ENCODE results near the gene RDH5.

The RDH5 gene

DNA sequence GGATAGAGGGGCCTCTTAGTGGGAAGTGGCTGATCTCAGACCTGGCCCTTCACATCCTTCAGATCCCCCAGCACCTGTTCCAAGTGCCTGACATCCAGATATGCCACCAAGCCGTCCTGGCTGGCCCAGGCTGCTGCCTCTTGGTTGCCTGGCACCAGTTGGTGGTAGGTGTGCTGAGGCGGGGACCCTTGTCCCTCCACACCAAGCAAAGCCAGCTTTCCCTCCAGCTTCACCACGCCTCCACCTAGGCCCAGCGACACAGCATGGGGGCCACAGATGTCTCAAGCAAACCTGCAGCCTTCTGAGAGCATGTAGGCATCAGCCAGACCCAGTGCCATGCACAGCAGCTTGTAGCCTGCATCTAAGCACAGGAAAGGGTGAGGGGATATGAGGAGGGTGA is 12.1 kb downstream of the RDH5 start:
- H3K27ac ChIP-seq, result no peak overlapping the region
- TF ChIP-seq, protein P1, sequence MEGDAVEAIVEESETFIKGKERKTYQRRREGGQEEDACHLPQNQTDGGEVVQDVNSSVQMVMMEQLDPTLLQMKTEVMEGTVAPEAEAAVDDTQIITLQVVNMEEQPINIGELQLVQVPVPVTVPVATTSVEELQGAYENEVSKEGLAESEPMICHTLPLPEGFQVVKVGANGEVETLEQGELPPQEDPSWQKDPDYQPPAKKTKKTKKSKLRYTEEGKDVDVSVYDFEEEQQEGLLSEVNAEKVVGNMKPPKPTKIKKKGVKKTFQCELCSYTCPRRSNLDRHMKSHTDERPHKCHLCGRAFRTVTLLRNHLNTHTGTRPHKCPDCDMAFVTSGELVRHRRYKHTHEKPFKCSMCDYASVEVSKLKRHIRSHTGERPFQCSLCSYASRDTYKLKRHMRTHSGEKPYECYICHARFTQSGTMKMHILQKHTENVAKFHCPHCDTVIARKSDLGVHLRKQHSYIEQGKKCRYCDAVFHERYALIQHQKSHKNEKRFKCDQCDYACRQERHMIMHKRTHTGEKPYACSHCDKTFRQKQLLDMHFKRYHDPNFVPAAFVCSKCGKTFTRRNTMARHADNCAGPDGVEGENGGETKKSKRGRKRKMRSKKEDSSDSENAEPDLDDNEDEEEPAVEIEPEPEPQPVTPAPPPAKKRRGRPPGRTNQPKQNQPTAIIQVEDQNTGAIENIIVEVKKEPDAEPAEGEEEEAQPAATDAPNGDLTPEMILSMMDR (conservative IDR thresholded peaks at IDR 0.05), result no peak

GRCh38 chr12:55733021-55733555 is 12.9 kb downstream of the RDH5 start:
- H3K27ac ChIP-seq, result no peak overlapping the region
- TF ChIP-seq, protein P1 (conservative IDR thresholded peaks at IDR 0.05), result no peak

- H3K27ac ChIP-seq, result no peak overlapping the region
- TF ChIP-seq, protein P1 (conservative IDR thresholded peaks at IDR 0.05), result no peak
These were observed 13.7 kb downstream of the RDH5 start for GRCh38 chr12:55733858-55734257.

DNA sequence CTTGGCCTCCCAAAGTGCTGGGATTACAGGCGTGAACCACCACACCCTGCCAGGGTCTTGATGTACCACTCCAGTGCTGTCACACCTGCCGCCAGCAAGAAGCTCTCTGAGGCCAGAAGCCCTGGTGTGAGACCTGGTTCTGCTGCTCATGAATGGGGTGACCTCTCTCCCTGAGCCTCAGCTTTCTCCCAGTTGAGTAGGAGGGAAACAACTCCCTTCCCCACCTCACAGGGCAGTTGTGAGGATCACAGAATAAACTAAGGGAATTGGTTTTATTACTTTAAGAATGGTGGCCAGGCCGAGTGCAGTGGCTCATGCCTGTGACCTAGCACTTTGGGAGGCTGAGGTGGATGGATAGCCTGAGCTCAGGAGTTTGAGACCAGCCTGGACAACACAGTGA is 14.4 kb downstream of the RDH5 start:
- no peak overlapping the region for H3K27ac ChIP-seq
- TF ChIP-seq, protein P1 (conservative IDR thresholded peaks at IDR 0.05), result no peak

- H3K27ac ChIP-seq, result no peak overlapping the region
- TF ChIP-seq, protein P1 (conservative IDR thresholded peaks at IDR 0.05), result no peak
These were observed 15.9 kb downstream of the RDH5 start for GRCh38 chr12:55736076-55736475.

DNA sequence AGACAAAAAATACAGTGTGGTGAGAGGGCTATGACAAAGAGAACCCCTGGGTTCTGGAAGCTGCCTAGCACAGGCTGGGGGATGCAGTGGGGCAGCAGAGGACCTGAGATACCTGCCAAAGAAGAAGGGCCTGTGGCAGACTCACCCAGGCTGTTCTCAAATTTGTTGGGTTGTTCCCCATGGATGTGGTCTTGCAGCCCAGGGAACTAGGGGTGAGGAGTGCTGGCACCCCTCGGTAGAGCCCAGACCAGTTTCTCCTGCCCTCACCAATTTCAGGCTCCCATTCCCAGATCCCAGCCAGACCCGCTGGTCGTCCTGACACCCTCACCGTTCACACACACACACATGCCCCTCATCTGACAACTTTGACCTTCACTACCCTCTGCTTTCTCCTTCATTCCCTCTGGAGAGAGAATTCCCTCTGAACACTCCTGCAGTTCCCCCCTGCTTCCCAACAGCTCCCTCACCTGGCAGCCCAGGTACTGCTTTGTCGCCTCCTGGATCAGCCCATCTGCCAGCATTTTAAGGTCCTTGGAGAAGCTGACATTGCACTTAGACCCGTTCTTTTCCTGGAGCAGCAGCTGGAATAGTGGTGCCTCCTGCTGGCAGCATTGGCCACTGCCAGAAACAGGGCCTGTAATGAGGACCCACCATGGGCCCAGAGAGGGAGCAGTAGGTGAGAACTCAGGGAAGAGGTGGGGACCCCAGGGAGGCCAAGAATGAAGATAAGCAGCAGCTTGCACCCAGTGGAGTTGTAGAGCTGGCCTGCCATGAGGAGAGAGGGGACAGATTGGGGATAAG is 16.8 kb downstream of the RDH5 start:
- H3K27ac ChIP-seq, result no peak overlapping the region; the same call in 1 of the 2 replicates

GRCh38 chr12:55737581-55738122 is 17.5 kb downstream of the RDH5 start:
- TF ChIP-seq, protein P1 (conservative IDR thresholded peaks at IDR 0.05), result no peak
- H3K27ac ChIP-seq, result peak overlapping the region; percentile 48; the same call in 1 of the 2 replicates

More for the DNA sequence above, 16.8 kb downstream of the RDH5 start:
- TF ChIP-seq, protein P1 (conservative IDR thresholded peaks at IDR 0.05), result peak; percentile 85

Measured in VCaP (cell line).